SK-N-SH (cell line): ENCODE data around the gene GPN2.

Source experiments
- SMC3 ChIP-seq: IDR thresholded peaks from 2 replicates; pipeline ENCODE4 v1.6.1; 2012; ENCODE audit warnings: low read depth, low read length, improper control_type of control experiment
- USF2 ChIP-seq: fragments of 150-350 bp; IDR thresholded peaks from 2 replicates; pipeline ENCODE4 v1.6.1; 2017; ENCODE audit warnings: antibody characterized with exemption, low read length, low read depth, borderline replicate concordance

GRCh38 chr1:26915204-26915842 lies 25.2 kb upstream of the GPN2 start:
- no peak for TF ChIP-seq USF2
- TF ChIP-seq SMC3: no peak
